Gastrocnemius medialis (tissue), 4 donors: Measurements from ENCODE around the gene CPA5. TPM values are rescaled to one million over a fixed set of nuclear protein-coding genes. Genes with fewer than 3 reads are reported as not detected.

Source experiments
- ATAC-seq, 2 donors: fragments of 150-250 bp; one replicate each; pipeline ENCODE4 v1.9.1; 2016
- DNase-seq, 2 donors: peaks; one replicate each; pipeline ENCODE4 v3.0.0-alpha.2; 2019
- H3K27ac ChIP-seq, 4 donors: fragments of 200-600 bp; sonication (generic); 1 replicate in 1 of 4; 2 replicates in 3 of 4; pipeline ENCODE4 v1.5.1; 2016 to 2018; ENCODE audit warnings: mild to moderate bottlenecking in 2 of 4, moderate library complexity in 1 of 4
- H3K27me3 ChIP-seq, 3 donors: fragments of 200-600 bp; sonication (generic) in 2 of 3; 1 replicate in 1 of 3; 2 replicates in 2 of 3; pipeline versions ENCODE4 v1.5.1 to v1.6.0; 2016 to 2019; ENCODE audit warnings: mild to moderate bottlenecking in 1 of 3, moderate library complexity in 1 of 3
- H3K36me3 ChIP-seq, 2 donors: fragments of 200-600 bp; sonication (generic) in 1 of 2; one replicate each; pipeline ENCODE4 v1.5.1; 2017 to 2018
- H3K4me1 ChIP-seq, 2 donors: fragments of 200-600 bp; sonication (generic) in 1 of 2; one replicate each; pipeline ENCODE4 v1.5.1; 2016 to 2017; ENCODE audit warnings: mild to moderate bottlenecking in 2 of 2
- H3K4me3 ChIP-seq, 4 donors: fragments of 200-600 bp; sonication (generic) in 3 of 4; 1 replicate in 1 of 4; 2 replicates in 3 of 4; pipeline ENCODE4 v1.5.1; 2016 to 2019; ENCODE audit warnings: mild to moderate bottlenecking in 2 of 4
- H3K9me3 ChIP-seq, 3 donors: fragments of 200-600 bp; sonication (generic) in 2 of 3; 1 replicate in 1 of 3; 2 replicates in 2 of 3; pipeline ENCODE4 v1.5.1; 2016 to 2019
- POLR2A ChIP-seq, 2 donors: fragments of 450-650 bp; IDR thresholded peaks; one replicate each; pipeline ENCODE4 v1.6.1; 2017; ENCODE audit warnings: antibody characterized with exemption in 2 of 2, mild to moderate bottlenecking in 2 of 2, moderate library complexity in 2 of 2
- in situ Hi-C, 4 donors: fragments of 200-750 bp; cut with MboI; loops; one replicate each; pipeline versions ENCODE4 v1.15.0 to v1.8.0; 2017; ENCODE audit warnings: low sequenced_read_pairs in 4 of 4
- intact Hi-C: fragments of 100-400 bp; cut with DNase I; formaldehyde crosslinking; loops from one replicate; pipeline ENCODE4 v1.15.1; 2023; ENCODE audit warnings: low total_unique reads
- total RNA-seq, 4 donors: library from RNA; depleted of rRNA; stranded (reverse); fragments of >200 nt; gene quantifications; one replicate each; pipeline versions ENCODE4 v1.1.0 to v1.2.3, GENCODE V29; 2016
- TF ChIP-seq, protein P1 (sequence below), 5 experiments: fragments of 450-650 bp in 3 of 5; fragments of 200-600 bp in 2 of 5; sonication (generic) in 2 of 5; IDR thresholded peaks in 4 of 5; conservative IDR thresholded peaks in 1 of 5; 1 replicate in 4 of 5; 2 replicates in 1 of 5; pipeline ENCODE4 v1.5.1; 2016 to 2019; ENCODE audit warnings: antibody characterized with exemption in 5 of 5, mild to moderate bottlenecking in 3 of 5, moderate library complexity in 3 of 5

Gene CPA5
- total RNA-seq, 4 donors from 2014 or later = not detected

DNA sequence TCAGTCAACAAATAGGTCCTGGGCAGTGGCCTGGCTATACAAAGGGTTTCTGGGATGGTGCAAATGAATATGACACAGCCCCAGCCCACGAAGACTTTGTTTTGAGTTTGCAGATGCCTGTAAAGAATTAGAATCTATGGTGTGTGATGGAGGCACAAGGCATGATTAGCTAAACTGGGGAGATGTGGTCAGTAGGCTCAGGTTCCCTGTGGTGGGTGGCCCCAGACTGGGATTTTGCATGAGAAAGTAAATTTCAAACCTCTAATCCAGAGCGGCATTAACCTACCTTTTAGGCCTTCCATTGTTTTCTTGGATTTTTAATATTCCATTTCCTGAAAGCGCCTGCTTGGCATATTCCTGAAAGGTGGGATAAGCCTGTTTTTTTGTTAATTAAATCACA, 6.4 kb upstream of the CPA5 start:
- H3K4me3 ChIP-seq = no peak overlapping the region
- H3K36me3 ChIP-seq = no peaks in the 10 kb centered on the region
- in situ Hi-C loops = no loop called here
- no peaks in the 10 kb centered on the region for H3K27me3 ChIP-seq
- ATAC-seq (no peak), DNase-seq (no peak)
- H3K4me1 ChIP-seq = no peaks in the 10 kb centered on the region
- TF ChIP-seq POLR2A (IDR thresholded peaks at IDR 0.05) = no peak
- TF ChIP-seq, protein P1, sequence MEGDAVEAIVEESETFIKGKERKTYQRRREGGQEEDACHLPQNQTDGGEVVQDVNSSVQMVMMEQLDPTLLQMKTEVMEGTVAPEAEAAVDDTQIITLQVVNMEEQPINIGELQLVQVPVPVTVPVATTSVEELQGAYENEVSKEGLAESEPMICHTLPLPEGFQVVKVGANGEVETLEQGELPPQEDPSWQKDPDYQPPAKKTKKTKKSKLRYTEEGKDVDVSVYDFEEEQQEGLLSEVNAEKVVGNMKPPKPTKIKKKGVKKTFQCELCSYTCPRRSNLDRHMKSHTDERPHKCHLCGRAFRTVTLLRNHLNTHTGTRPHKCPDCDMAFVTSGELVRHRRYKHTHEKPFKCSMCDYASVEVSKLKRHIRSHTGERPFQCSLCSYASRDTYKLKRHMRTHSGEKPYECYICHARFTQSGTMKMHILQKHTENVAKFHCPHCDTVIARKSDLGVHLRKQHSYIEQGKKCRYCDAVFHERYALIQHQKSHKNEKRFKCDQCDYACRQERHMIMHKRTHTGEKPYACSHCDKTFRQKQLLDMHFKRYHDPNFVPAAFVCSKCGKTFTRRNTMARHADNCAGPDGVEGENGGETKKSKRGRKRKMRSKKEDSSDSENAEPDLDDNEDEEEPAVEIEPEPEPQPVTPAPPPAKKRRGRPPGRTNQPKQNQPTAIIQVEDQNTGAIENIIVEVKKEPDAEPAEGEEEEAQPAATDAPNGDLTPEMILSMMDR (IDR thresholded peaks at IDR 0.05 in 4 of 5, conservative IDR thresholded peaks at IDR 0.05 in 1 of 5) = no peak
- no peaks in the 10 kb centered on the region for H3K9me3 ChIP-seq
- intact Hi-C loops = no loop called here
- no peak overlapping the region for H3K27ac ChIP-seq

DNA sequence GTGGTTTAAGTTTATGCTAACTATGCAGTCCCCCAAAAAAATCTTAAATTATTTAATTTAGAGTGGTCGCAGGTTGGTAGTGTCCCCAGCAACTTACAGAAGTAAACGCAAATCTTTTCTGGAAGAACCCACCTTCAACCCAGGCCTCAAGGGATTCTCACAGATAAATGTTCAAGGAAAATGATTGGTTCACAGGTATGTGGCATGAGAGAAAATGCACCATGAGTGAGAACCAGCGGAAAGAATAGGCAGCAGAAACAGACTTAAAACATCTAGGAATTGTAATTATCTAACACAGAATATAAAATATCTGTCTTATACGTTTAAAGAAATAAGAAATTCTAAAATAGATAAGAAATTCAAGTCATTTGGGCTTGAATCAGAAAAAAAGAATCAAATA, 2.7 kb upstream of the CPA5 start:
- in situ Hi-C loops = no loop called here

DNA sequence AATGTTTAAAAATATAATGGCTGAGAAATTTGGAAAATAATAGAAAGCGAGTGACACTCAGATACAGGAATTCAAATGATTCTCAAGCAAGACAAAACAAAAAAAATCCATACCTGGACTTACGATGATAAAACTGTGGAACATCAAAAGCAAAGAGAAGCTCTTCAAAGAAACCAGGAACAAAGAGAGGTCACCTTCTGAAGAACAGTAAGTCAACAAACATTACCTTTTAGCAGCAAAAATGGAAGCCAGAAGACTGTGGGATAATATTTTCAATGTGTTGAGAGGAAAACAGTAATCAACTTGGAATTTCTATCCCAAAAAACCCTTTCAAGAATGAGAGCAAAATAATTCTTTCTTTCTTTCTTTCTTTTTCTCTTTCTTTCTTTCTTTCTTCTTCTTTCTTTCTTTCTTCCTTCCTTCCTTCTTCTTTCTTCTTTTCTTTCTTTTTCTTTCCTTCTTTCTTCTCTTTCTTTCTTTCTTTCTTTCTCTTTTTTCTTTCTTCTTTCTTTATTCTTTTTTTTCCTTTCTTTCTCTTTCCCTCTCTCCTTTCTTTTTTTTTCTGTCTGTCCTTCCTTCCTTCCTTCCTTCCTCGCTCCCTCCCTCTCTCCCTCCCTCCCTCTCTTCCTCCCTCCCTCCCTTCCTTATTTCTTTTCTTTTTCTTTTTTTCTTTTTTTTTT, 1.8 kb upstream of the CPA5 start:
- Histone ChIP-seq H3K27me3 (no peaks in the 10 kb centered on the region), H3K4me1 (no peaks in the 10 kb centered on the region), H3K27ac (no peak overlapping the region), H3K9me3 (no peaks in the 10 kb centered on the region), H3K4me3 (no peak overlapping the region), H3K36me3 (no peaks in the 10 kb centered on the region)
- intact Hi-C loops = no loop called here
- DNase-seq (no peak), ATAC-seq (no peak)
- no peak for TF ChIP-seq POLR2A (IDR thresholded peaks at IDR 0.05)
- TF ChIP-seq, protein P1 (IDR thresholded peaks at IDR 0.05 in 4 of 5, conservative IDR thresholded peaks at IDR 0.05 in 1 of 5) = no peak
- in situ Hi-C loops = no loop called here

More for the DNA sequence above, 2.7 kb upstream of the CPA5 start:
- ATAC-seq (no peak), DNase-seq (no peak)
- H3K4me3 ChIP-seq = no peak overlapping the region
- intact Hi-C loops = no loop called here
- H3K9me3 ChIP-seq = no peaks in the 10 kb centered on the region
- no peak overlapping the region for H3K27ac ChIP-seq
- TF ChIP-seq, protein P1 (IDR thresholded peaks at IDR 0.05 in 4 of 5, conservative IDR thresholded peaks at IDR 0.05 in 1 of 5) = no peak
- no peak for TF ChIP-seq POLR2A (IDR thresholded peaks at IDR 0.05)
- no peaks in the 10 kb centered on the region for H3K36me3 ChIP-seq
- no peaks in the 10 kb centered on the region for H3K4me1 ChIP-seq
- no peaks in the 10 kb centered on the region for H3K27me3 ChIP-seq

DNA sequence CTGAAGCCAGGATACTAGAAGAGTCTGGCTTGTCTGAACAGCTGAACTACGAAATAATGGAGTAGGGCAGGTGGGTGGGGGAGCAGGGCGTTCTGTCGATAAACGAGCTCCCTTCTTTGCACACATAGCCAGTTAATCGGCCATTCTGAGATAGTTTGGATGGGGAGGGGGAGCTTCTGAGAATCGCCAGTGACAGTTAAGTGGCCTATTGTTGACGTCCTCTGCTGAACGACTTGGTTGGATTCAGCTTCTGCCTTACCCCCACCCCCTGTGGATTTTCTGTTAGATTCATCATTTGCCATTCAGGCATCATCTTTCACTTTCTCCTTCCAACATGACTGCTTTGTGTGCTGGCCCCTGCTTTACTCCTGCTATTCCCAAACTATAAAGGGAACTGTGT, 520 bp downstream of the CPA5 start:
- no peak overlapping the region for H3K4me3 ChIP-seq
- intact Hi-C loops = loop anchor here (2.0 kb wide), 1 partner anchor 88 kb away; no protein-coding TSS in a partner anchor
- no peaks in the 10 kb centered on the region for H3K9me3 ChIP-seq
- ATAC-seq (no peak), DNase-seq (no peak)
- in situ Hi-C loops = no loop called here
- TF ChIP-seq POLR2A (IDR thresholded peaks at IDR 0.05) = no peak
- TF ChIP-seq, protein P1 (IDR thresholded peaks at IDR 0.05 in 4 of 5, conservative IDR thresholded peaks at IDR 0.05 in 1 of 5) = no peak
- H3K27ac ChIP-seq = no peak overlapping the region
- H3K36me3 ChIP-seq = no peaks in the 10 kb centered on the region
- H3K4me1 ChIP-seq = no peaks in the 10 kb centered on the region
- no peaks in the 10 kb centered on the region for H3K27me3 ChIP-seq

DNA sequence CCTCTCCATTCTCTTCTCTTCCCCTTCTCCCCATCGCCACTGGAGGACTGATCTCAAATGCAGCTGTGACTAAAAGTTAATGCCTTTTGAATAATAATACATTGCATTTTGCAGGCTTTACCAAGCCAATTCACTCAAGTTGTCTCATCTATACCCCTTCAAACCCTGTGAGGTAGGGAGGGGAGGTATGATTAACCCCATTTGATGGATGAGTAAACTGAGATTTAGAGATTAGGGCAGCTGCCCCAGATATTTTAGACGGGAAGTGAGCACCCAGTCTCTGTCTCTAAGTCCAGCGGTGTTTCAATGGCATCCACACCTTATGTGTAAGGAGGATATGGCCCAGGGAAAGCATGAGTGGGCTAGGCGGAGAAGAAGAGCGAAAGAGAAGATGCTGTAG, 1.1 kb downstream of the CPA5 start:
- ATAC-seq = no peak
- peaks cover 0 to under 1% (median 0%) of the 10 kb centered on the region in 3 donors for H3K27me3 ChIP-seq
- intact Hi-C loops (loop anchor here (2.0 kb wide), 1 partner anchor 87 kb away; no protein-coding TSS in a partner anchor), in situ Hi-C loops (no loop called here)
- no peak for DNase-seq
- H3K9me3 ChIP-seq = no peaks in the 10 kb centered on the region
- no peak for TF ChIP-seq POLR2A (IDR thresholded peaks at IDR 0.05)
- TF ChIP-seq, protein P1 (IDR thresholded peaks at IDR 0.05 in 4 of 5, conservative IDR thresholded peaks at IDR 0.05 in 1 of 5) = no peak
- H3K27ac ChIP-seq = no peak overlapping the region
- no peaks in the 10 kb centered on the region for H3K36me3 ChIP-seq
- no peak overlapping the region for H3K4me3 ChIP-seq
- no peaks in the 10 kb centered on the region for H3K4me1 ChIP-seq
